HG02884 (cell line): ENCODE results near the gene LGR5.

ENCODE experiments used
- ATAC-seq: cut with Tn5 transposase; IDR thresholded peaks from one replicate; pipeline ENCODE4 v1.9.1; 2021; ENCODE audit warnings: mild to moderate bottlenecking, moderate library complexity; ENCODE audit not compliant: unreplicated experiment

Gene LGR5

DNA sequence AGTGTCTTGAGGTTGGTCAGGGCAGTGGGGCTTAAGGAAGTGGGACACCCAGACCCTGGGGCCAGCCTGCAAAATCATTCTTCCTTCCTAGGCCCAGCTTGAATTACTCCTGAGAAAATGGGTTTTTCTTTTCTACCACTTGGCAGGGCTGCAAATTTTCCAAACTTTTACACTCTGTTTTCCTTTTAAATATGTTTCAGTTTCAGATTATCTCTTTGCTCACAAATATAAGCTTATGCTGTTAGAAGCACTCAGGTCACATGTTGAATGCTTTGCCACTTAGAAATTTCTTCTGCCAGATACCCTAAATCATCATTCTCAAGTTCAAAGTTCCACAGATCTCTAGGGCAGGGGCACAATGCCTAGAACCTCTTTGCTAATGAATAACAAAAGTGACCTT, 2.9 kb upstream of the LGR5 start:
- no peak for ATAC-seq

DNA sequence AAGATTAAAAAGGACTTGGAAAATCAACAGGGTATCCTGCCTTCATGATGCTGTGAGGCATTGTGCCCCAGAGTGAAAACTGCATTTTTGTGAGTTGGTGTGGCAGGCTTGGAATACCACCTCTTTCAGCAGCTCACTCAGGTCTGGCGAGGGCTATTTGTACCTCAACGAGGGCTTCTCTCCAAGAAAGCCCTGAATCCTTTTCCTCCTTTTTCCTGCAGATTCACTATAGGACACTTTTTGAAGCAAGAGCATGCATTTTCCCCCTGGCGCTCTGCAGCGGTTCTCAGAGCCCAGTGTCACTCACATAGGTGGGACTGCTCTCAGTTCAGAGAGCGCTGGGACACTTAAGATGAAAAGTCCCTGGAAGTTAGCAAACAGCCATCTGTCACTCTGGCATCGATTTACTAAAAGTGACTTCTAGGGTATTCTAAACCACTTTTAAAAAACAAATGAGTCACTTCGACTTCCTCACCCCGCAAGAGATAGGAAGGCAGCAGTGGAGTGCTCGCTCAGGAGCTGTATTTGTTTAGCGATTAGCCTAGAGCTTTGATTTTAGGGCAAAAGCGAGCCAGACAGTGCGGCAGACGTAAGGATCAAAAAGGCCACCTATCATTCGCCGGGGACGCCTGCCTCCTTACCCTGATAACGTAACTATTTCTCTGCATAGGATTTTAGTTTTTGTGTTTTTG, 782 bp upstream of the LGR5 start:
- ATAC-seq = no peak

DNA sequence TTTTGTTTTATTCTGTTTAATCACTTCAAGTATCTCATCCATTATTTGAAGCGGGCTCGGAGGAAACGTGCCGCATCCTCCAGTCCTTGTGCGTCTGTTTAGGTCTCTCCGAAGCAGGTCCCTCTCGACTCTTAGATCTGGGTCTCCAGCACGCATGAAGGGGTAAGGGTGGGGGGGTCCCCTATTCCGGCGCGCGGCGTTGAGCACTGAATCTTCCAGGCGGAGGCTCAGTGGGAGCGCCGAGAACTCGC, 311 bp upstream of the LGR5 start:
- no peak for ATAC-seq

DNA sequence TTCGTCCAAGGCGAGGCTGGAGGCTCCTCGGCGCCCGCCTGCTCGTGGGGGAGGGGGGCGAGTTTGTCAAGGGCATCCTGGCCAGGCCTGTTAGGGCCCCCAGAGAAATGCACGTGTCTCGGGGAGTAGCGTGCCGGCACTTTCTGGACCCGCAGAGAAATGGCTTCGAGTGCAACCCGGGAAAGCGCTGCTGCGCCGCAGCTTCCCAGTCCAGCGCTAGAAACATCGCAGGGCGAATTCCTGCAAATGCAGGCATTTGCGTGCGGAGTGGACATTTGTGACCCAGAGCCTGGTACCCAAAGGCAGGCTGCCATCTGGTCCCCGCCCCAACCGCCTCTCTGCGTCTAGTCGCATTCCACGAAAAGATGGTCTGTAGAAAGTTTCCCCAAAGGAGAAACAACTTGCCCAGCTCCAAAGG, 756 bp downstream of the LGR5 start:
- ATAC-seq = no peak

DNA sequence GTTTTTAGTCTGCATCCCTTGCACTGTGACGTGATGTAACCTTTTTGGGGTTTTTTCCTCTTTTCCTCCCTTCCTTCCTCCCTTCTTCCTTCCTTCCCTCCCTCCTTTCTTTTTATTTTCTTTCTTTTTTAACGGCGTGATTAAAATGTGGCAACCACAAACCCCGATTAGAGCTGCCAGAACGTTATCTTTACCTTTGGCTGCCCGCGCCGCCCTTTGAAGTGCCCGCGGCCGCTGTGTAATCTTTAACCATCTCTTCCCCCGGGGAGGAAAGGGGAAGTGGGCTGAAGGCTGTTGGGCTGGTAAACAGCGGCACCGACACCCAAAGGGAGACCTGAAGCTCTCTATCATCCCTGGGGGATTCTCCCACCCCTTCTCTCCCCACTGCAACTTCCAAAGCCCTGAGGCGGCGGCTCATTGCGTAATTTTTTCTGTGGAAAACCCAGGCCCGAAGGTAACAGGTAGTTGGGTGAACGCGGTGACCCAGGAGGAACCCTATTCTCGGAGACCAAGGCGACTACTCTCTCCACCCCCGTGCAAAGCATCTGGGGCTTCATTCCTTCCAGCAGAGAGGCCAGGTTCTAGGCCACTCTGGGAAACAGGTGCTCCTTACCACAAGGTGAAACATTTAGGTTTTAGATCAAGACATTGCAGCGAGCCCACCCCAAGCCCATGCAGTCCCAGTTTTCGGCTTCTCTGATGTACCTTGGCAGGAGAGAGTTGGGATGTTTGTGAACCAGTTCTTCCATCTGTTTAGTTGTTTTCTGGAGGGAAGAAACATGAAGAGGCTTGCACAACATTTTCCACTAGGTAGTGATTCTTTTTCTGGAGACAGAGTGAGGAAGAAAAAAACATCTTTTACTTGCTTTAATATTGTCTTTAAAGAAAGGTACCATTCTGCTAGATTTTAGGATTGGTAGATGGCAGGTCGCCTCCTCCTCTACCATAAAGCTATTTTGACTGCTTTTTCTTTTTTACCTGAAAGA, 1.5 kb downstream of the LGR5 start:
- no peak for ATAC-seq

DNA sequence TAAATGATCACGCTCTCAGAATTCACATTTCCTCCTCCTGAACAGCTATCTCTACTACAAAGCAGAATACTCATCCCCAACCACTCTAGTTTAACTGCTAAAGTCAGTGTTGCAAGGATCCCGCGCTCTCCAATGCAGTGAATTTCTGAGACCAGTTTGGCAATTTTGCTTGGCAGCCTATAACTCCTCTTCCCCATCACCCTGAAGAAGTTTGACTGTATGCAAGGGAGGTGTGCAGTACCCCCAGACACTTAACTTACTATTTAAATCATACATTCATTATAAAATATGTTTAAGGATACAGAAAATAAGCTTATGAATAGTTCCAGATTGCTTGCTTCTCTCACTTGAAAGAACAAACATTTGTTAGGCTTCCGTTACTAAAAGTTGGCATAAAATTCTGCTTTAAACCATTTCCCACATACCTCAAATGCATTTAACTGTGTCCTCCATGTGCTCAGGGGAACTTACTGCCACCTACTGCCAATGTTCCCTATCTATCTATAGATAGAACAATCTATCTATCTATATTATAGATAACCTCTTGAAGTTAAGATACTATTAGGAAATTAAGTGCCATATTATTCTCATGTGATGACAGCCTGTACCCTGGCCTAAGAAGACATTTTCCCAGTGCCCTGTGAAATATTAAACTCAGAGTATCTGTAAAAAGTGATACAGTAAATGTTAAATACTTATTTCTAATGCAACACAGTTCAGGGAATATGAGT, 2.4 kb downstream of the LGR5 start:
- ATAC-seq = no peak

DNA sequence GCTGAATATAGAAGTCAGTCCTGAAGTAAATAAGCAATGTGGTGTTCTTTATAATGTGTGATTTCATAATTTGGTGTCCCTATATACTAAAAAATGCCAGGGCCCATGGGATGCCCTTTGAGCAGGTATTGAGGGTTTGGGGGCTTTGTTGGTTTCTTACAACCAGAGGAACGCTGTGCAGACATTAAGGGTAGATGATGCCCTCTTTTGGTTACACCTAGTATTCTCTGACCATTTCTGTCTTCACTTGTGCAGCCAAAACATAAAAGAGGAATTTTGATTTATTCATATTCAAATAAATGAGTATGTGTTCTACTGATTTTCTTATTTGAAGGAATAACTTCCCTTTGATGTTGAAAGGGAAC, 3.0 kb downstream of the LGR5 start:
- ATAC-seq = no peak

DNA sequence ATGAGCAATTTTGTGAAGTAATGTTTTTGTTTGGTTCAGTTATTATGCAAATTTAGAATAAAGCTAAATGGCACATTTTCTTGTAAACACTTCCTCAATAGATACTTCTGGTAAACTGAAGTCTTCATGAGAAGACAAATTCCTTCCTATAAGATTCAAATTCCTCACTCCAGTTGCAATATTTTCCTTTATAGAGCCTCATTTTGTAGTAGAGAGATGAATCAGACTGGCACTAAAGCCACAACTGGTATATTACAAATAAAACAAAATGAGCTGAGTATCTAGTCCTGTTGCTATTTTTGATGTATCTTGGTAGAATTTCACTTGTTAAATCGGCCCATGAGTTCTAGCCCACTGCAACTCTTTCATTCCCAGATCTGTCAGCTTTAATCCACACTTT, 5.5 kb downstream of the LGR5 start:
- ATAC-seq = no peak

DNA sequence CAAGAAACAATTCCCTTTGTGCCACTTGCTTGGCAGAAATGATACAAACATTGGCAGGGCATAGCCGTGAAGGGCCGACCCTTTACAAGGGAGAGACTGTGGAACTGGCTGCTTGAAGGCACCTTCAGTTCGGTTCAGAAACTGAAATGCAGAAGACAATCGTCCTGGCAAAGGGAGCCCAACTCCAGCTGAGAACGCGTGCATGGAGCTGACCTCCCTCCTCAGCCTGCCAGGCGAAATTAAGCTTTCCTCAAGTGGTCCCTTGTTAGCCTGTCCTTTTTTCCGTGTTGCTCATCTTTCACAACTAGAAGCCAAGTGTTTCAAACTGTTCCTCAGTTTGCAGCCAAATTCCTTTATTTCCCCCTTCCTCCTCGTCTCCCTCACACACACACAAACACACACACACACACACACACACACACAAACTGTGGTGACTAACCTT, 8.1 kb downstream of the LGR5 start:
- no peak for ATAC-seq

DNA sequence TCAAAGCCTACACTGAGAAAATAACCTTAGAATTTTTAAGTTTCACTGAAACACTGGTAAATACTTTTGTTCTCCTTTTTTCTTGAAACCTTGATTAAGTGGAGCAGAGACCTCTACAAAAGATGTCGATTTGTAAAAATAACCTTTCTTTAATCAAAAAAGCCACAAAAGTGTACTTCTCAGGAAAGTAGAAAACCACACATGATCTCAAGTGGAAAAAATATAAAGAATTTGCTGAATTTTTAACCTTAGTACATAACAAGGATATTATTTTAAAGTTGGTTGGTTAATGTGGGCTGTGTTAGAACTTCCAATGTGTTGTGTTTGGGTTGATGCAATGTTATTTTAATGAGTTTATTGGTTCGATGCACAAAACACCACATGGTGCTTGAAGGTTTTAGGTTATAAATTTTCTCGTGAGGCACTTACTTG, 8.6 kb downstream of the LGR5 start:
- no peak for ATAC-seq

DNA sequence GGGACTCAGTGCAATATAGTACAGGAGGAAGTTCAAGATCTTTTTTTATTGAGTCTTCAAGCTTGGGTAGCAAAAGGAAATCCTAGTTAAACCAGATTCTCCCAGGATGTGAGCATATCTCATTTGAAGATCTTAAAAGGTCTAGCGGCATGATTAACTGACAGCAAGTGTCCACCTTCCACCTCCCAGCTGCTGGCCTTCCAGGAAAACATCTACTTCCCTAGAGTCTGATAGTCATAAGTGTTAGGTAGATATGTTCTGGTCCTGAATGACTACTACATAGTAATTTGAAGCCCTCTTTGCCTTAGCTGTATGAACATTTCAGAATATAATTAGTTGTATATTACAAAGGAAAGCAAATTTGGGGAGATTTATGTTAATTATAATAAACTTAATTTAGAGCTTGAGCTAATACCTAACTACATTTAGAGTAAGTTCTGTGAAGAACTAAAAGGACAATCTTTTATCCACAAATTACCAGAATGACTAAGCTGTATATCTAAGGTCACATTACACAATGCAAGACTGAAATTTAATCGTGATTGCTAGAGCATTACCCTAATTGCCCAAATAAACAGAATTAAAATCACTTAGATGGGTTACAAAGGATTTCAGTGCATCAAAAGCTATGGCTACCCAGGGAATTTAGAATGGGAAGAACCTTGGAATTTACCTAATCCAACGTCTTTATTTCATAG, 9.9 kb downstream of the LGR5 start:
- ATAC-seq = no peak

DNA sequence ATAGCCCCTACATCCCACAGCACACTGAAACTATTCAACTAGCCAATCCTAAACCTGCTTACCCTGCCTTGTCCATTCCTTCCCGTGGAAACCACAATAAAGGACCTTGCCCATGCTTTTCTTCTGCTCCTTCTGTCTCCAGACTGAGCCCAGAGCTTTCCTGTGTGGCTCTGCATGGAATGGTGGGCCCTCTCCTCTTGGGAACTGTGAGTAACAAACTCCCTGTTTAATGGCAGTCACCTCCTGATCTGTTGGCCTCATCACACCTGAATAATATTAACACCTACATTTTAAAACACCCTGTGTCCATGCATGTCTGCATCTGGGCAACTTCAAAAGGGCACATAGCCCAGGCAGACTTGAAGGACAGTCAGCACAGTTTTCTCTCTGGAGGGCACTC, 12.4 kb downstream of the LGR5 start:
- no peak for ATAC-seq

DNA sequence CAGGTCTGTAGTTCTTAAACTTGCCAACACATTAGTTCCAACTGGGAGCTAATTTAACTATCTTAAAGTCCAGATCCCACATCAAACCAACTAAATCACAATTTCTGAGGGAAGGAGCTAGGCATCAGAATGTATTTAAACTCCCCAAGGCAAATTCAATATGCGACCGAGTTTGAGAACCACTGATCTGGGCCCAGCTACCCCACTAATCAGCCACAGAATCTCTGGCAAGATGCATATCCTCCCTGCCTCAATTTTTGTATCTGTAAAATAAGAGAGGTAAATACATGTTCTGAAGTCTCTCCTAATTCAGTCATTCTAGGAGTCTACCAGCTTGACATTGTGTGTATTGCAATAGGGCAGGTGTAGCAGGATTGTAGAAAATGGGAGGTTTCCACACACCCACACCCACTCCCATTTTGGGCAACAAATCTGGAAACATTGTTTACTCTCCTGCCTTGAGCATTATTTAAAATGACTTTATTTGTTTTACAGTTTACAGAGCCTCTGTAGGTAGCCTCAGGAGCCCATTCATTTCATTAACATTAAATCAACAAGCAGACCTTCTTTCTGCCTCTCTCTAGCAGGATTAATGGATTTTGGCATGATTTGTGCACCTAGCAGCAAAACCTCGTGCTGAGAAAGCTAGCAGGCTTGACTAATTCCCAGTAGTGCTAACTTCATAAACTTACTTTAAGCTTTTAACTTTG, 15.6 kb downstream of the LGR5 start:
- ATAC-seq = no peak

DNA sequence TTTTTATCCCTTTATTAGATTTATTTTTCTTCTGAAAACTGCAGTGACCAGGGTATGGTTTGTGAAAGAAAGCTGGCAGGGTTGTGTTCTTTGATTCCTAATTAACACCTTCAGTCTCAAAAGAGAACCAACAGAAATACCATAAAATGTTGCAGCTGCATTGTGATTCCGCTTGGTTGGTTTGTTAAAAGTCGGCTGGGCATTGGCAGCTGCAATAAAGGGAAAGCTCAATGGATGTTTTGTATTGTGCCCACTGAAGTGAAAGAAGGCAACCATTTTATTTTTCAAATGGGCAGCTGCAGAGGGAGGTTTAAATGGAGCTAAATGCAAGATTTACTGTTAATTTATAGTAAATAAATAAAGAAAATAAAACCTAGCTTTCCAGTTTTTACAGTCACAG, 16.7 kb downstream of the LGR5 start:
- ATAC-seq = no peak

DNA sequence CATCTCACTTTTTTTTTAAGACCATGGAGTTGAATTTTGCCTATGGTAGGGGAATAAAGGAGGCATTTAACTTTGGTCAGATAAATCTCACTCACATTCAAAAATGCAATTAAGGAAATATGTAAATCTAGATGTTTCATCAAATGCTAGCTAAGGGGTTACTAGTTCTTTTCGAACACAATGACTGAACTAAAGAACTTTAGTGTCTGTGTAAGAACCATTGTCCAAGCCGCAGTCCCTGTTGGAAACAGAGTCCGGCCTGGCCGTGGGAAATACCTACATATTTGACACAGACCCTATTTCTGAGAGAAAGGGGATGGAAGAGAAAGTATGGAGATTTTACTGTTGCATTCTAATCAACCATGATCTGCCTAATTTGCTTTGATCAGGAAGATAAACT, 17.4 kb downstream of the LGR5 start:
- ATAC-seq = no peak

DNA sequence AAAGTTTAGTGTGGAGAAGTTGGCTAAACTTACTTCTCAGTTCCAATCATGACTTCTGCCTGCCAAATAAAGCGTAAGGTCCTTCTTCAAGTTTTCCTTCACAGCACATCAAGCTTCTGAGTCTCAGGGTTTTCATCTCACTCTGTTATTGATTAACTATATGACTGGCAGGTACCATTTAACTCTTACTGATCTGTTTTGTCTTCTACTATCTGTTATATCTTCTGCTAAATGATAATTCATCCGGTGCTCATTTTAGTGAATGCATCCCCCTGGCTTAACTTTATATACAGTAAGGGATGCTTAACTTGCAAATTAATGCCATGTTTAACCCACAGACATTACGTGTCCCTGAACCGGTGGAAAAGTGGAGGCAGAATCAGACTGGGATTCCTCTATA, 20.7 kb downstream of the LGR5 start:
- no peak for ATAC-seq

DNA sequence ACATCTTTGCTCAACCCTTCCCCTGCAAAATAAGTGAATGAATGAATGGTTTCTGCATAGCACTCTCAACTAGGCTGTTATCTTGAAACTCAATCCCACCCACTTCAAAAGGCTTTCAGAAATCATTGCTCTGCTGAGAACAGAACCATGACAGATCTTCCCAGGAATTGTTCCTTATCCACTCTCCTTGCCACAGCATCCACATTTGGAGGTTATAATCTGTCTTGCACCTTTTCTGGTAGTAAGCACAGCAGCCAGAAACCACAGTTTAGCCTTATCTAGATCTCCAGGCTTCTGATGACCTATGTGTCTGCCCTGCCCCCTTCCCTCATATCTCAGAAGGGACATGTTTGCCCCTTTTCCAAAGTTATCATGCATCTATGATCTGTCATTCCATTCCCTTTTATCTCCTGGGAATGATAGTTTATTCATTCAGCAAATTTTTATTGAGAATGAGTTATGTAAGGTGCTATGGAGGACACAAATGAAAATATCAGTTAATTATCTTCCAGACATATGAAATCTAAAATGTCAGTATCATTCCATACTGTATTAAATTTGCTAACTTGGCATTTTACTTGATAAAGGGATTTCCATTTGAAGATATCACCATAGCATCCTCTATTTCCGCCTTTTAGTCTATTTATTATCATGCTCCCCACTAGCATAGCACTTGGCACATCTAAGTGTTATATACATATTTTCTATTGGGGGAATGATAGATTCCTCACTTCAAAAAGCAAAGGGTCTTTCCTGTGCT, 21.4 kb downstream of the LGR5 start:
- no peak for ATAC-seq

DNA sequence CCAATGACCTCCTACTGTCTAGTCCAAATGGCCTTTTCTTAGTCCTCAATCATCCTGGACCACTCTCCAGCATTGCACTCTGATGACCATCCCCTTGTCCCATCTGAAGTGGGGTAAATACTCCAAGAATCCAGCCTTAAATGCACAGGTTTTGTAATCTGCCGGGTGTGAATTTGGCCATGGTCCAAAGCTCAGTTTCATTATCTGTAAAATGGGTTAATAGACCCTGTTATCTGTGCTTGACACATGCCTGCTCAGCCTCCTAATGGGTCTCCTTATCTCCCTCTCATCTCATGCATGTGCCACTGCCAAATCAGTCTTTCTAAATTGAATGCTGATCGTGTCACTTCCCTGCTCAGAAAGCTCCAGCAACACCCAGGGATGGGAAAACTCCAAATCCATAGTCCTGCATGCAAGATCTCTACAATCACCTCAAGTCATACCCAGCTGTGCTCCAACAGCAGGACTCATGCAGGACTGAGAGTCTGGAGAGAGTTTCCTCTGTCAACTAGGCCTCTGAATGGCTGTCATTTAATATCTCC, 22.3 kb downstream of the LGR5 start:
- ATAC-seq = no peak

DNA sequence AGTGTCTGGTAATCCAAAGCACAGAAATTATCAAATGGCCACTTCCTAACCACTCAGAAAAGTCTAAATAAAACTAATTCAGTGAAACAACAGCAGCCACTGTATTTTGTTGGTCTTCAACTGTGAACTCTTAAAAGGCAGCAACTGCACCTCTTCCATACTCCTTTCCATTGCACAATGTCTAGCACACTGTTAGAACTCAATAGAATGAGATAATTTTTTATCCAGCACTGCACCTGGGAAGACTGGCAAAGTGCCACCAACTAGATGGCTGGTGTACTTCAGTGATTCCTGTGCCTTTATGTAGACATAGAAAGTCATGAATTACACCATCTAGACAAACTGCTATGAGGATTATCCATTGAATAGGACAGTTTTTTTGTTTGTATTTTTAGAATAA, 26.2 kb downstream of the LGR5 start:
- ATAC-seq = no peak
